HL-60/S4 treated with retinoic acid at 250 ng/mL for 4 days and 3 days (cell line): ENCODE measurements around the gene MAP1LC3B.

Experiments used
- in situ Hi-C: fragments of 300-500 bp; cut with MboI; formaldehyde crosslinking; loops from 2 replicates; pipeline ENCODE4 v1.7.0; 2022; ENCODE audit warnings: low sequenced_read_pairs

The MAP1LC3B gene

DNA sequence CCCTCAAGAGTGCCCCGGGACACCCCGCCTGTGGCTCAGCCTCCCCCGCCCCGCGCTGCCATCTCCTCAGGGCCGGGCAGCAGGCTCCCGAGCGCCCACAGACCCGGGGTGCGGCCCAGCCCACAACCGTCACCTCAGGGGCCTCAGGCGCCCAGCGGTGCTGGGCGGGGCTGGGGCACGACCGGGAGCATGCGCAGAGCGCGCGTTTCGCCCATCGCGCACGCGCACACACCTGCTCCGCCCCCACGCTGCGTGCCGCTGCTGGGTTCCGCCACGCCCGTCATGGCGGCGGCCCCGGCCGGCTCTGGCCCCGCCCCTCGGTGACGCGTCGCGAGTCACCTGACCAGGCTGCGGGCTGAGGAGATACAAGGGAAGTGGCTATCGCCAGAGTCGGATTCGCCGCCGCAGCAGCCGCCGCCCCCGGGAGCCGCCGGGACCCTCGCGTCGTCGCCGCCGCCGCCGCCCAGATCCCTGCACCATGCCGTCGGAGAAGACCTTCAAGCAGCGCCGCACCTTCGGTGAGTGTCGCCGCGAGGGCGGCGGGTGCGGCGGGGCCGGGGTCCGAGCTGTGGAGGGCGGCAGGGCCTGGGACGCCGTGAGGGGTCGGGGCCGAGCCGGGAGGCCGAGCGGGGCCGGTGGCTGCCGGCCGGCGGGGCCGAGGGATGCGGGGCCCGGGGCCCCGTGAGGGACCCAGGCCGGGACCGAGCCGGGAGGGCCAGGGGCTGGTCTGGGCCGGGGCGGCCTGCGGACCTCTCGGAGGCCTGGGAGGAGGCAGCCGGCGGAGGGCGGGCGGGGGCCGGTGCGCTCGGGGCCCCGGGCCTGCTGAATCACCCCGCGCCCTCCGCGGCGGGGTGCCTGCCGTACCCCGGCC is at the start of gene MAP1LC3B:
TSS of gene MAP1LC3B (plus strand) at position 387 of the 871 bp plus-strand sequence. CDS start at position 479, 92 bp downstream.
- in situ Hi-C loops, result no loop called here

DNA sequence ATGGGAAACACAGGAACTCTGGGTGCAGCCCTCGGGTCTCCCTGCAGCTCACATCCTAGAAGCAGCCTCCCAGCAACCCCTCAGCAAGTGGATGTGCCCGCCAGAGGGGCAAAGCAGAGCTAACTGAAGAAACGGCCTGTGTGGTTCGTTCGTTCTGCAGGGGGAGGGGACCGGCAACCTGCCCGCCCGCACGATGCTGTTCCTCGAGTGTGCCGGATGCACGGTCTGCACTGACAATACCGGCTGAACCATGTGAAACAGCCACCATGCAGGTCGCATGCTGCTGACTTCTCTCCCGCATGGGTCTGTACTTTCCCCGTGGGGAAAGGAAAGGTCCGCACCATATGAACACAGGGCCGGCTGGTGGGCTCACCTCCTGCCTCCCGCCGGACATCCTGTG is 49.6 kb upstream of the MAP1LC3B start:
- in situ Hi-C loops, result no loop called here

DNA sequence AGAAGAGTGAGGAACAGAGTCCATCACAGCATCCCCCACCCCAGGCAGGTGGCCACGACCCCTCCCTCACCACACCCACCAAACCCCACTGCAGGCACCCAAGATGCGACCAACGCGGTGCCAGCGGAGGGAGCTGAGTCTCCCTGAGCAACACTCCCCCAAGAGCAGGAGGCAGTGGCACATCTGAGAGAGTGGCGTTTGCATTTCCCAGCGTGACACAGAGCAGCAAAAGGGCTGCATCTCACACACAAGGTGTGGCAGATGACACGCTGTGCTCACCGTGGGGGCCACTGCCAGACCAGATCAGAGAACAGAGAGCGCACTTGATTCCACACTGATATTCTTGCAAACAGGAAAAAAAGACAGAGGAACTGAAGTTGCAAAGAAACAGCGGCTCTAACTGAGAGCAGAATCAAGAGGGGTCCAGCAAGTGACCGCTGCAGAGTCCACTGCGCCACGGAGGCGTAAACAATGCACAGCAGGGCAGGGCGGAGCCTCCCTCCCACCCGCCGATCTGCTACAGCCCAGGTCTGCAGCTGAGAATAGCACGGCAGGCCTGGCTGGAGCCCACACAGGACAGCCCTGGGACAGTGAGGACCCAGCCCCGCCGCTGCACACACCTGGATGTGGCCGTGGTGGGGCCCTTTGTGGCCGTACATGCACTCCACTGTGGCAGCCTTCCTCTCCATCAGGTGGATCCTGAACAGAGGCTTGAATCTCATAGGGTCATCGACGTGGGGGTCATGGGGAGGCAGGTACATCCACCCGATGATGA is 49.0 kb upstream of the MAP1LC3B start:
- in situ Hi-C loops, result no loop called here

DNA sequence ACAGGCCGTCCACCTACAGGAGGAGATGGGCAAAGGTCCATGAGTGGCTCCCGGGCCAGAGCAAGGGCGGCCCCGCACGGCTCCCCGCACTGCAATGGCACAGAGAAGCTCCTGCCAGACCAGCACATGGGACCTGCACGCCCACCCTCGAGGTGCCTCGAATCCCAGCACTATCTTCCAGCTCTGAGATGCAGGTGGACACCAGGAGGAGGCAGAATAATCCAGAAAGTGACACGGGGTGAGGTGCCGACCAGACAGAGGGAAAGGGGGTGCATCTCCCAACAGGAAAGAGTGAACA is 48.4 kb upstream of the MAP1LC3B start:
- in situ Hi-C loops, result no loop called here

DNA sequence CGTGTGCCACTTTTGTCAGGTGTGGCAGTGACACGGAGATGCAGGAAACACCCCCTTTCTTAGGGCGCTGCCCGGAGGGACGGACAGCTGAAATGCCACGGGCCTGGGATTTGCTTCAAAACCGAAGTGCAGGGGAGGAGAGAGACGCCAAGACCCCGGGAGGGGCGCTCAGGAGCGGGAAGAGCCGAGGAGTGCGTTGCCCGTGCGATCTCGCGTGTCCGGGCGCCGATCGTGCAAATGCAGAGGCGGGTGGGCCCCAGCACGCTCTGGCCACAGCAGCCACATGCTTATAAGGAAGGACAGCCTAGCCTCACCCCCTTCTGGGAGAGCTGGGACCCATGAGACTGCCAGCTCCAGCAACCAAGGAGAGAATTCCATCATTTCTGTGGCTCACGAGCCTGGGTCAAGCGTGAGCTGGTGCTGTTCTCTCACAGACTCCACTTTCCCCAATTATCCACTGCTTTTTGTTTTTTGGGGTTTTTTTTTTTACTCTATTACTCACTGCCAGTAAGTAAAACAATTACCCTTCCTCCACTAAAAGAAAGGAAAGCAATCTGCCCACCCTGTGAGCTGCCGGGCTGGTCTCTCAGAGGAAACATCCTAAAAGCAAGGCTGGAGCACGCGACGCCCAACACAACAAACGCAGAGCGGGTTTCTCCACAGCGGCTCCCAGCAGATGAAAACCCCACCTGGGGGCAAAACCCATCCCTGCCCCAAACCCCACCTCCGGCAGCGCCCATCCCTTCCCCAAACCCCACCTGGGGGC is 47.8 kb upstream of the MAP1LC3B start:
- in situ Hi-C loops, result no loop called here

DNA sequence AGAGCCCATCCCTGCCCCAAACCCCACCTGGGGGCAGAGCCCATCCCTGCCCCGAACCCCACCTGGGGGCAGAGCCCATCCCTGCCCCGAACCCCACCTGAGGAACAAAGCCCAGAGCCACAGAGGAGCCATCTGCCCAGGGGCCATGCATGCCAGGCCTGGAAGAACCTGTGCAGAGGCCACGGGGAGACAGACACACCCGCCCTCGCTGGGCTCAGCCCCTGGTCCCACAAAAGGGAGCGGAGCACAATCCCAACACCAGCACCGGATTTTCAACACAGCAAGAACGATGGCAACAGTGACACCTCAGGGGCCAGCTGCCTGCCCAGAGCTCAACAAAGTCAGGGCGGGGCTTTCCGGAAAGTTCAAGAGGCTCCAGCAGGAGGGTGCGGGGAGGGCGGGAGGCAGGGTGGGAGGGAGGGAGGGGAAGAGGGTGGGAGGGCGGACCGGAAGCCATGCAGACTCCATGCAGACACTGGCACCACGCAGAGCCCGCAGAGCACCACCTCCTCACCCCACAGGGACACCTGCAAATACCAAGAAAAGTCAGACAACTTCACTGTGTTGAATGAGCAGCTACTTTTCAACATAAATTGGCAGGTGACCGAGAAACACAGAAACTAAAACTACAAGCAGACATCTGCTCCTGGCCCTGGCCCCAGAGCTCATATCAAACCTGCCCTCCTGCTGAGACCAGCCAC is 47.1 kb upstream of the MAP1LC3B start:
- in situ Hi-C loops, result no loop called here

DNA sequence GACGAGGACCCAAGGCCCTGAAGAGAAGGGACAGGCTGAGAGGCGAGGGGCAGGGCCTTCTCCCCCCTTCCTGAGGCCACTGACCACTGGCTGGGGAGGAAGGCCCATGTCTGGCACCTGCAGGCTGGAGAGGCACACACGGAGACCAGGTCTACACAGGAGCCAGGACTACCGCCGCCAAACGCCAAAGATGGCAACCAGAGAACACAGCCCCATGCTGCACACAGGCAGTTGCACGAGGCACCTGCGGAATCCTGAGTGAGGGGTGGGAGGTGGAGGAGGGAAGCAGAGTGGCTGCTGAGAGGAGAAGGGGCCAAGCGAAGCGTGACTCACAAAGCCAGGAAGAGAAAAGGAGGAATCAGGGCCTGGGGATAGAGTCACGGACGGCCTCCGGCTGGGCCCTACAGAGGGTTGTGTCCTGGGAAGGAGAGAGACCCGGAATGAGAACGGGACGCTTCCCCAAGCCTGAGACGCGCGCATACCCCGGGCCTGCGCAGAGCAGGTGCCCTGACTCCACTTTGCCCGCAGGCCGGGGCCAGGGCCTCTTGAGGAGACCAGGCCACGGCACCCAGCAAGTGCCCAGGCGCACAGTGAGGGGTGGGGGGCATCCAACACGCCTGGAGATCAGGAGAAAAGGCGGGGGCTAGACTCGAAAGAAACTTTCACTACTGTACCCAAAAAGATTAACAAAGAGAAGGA is 46.3 kb upstream of the MAP1LC3B start:
- in situ Hi-C loops, result no loop called here

DNA sequence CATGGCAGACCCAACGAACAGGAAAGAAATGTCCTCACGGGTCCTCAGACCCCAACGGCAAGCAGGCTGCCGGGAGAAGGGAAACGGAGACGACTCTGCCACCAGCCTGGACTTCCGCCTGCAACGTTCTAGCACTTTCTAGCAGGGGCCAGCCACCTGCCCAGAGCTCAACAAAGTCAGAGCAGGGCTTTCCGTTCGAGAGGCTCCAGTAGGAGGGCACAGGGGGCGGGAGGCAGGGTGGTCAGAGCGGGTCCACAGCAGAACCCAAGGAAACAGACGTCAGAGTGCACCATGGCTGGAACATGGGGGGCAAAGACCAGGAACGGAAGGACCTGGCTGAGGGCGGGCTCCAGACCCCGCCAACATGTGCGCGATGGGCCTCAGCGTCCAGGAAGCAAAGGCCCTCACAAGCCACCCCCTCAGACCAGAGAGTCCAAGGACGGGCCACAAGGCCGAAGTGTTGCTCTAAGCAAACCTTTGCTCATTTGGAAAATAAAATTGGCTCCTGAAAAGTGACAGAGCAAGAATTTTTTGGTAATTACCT is 45.5 kb upstream of the MAP1LC3B start:
- in situ Hi-C loops, result no loop called here

DNA sequence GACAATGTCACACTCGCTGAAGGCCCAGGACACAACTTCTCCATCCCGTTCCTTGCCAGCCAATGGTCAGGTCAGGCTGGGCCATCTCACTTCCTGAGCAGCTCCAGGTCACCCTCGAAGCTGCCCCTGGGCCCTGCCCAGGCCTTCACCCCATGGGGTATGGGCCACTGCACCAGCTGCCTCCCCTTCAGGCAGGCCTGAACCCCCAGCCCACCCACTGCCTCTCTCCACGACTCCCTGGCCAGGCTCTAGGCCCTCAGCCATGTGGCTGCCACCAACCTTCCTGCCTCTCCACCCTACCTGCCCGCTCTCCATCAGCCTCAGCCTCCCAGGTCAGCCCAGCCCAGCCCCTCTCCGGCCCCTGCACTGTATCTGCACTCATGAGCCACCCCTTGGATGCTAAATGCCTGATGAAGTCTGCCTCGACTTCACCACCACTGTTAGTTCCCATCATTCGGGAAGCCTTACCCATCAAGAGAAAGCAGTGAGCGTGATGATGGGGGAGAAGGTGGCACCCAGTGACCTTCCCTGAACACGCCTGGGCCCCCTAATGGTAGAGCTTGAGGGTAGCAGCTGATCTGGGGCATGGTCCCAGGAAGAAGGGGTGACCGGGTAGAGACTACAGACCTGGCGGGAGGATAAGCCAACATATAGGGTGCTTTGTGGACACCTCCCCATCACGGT is 44.1 kb upstream of the MAP1LC3B start:
- in situ Hi-C loops, result no loop called here

DNA sequence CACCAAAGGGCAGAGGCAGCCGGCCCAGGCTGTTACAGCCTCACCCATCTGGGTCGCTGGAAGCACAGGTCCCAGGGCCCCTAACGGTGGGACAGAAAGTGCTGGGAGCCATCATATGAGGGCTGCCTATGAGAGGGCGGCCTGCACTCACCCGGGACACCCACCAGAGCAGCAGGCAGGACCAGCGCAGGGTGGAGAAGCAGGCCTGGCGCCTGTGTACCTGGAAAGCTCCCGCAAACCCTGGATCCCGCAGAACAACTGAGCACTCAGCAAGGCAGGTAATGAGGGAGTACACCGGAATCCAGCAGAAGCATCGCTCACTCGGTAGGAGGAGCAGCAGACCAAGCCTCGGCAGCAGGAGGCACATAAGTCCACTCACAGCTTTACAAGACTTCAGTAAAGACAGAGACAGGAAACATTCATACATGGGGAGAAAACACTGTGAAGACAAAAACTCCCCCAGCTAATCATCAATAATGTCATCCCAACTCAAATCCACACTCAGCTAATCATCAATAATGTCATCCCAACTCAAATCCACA is 43.4 kb upstream of the MAP1LC3B start:
- in situ Hi-C loops, result no loop called here

DNA sequence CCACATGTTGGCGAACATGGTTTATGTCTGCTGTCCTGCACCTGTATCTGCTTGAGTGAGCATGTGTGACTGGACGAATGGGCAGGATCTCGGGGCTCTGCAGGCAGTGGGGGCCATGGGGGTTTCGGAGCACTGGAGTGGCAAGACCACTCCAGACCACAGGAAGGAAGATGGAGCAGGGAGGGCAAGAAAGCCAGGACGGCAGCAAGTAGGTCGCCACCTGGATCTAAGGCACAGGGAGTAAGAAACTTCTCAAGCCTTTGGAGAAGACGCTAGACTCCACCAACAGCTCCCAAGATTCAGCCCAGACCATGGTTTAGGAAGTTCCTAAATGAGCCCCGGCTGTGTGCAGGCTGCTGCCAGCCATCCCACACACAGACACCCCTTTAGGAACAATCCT is 42.1 kb upstream of the MAP1LC3B start:
- in situ Hi-C loops, result no loop called here

DNA sequence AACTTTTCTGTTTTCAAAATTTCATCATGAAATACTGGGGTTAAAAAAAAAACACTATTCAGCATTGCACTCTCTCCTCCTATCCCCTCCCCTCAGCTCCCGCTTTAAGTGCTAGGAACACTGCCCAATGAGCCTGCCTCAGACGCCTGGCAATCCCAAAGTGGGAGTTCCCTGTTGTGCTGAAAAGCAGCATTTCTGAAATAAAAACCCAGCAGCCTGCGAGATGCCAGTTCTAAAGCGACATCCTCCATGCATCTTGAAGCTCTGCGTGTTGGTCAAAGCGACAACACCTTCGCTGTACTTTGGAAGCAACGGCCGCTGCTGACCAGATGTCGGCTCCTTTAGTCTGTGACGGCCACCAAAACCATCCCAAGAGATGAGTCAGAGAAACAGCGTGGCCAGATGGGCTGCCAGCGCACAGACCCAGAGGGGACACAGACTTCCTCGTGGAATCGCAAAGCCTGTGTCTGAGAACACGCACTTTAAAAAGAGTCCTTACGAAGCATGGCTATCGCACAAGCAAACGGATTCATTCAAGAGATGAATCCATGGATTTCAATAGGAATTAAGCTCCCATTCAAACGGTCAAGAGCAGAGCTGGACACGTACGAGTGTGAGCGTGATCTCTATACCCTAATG is 41.3 kb upstream of the MAP1LC3B start:
- in situ Hi-C loops, result no loop called here

DNA sequence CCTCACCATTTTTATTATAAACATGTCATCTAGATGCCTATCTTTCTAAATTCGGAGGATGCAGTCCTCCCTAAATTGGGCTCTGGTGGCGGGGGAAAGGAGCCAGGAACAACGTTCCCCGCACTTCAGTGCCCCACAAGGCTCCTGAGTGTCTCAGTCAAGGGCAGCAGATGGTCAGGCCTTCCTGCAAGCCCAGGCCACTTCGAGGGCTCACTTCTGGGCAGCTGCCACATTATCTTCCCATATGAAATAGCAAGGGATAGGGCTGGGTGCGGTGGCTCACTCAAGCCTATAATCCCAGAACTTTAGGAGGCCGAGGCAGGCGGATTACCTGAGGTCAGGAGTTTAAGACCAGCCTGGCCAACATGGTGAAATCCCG is 40.8 kb upstream of the MAP1LC3B start:
- in situ Hi-C loops, result no loop called here

DNA sequence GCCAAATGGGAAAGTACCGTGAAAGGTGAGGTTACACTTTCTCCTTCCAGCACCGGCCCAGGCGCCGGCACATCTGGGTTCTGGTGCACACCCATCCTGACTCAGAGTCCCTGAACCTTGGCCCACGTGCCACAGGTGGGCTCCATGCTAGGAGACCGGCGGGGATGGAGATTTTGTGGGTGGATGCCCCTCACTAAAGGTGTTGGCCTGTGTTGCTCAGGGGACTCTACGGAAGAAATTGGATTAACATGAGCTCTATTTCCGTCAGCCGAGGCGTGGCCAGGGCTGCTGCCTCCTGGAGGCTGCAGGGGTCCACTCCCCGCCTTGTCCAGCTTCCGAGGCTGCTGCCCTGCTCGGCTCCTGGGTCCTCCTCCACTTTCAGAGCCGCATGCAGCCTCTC is 39.3 kb upstream of the MAP1LC3B start:
- in situ Hi-C loops, result no loop called here

DNA sequence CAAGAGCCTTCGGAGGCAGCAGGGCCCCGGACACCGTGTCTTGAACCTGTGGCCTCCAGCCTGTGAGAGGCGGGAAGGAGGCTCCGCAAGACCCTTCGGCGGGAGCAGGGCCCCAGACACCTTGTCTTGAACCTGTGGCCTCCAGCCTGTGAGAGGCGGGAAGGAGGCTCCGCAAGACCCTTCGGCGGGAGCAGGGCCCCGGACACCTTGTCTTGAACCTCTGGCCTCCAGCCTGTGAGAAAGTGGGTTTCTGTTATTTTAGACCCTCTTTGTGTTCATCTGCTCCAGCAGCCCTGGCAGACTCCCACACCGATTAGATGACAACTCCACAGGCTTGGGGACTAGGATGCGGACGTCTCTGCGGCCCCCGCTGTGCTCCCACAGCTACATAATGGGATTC is 38.5 kb upstream of the MAP1LC3B start:
- in situ Hi-C loops, result no loop called here

DNA sequence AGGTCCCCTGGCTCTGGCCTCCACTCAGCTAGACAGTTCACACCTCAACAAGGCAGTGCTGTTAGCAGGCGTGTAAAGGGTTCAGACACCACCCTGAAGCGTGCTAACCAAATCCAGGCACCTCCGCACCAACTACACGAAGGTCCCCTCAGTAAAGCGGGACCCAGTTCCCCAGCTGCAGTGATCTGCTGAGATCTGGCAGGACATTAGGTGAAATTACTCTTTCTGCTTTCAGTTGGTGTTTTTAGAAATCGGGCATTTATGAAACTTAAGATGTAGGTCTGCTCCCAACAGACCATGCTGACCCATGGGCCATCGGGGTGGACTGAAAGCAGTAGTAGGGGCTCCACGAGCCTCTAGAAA is 35.7 kb upstream of the MAP1LC3B start:
- in situ Hi-C loops, result no loop called here

DNA sequence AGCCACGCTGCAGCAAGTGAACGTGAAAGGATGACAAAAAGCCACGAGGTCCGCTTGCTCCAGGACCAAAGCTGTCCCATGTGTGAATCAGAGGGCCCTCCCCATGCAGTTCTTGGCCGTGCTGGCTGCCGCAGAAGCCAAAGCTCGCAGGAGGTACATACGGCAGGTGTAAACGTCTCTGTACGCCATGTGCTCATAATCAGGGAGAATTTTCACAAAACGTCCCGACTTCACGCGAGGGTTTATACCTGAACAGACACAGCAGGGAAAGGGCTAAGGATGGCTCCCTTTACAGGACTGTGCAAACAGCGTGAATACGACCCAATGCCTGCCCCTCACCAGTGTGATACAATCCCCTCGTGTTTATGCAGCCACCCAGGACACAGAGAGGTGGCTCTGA is 33.9 kb upstream of the MAP1LC3B start:
- in situ Hi-C loops, result no loop called here

DNA sequence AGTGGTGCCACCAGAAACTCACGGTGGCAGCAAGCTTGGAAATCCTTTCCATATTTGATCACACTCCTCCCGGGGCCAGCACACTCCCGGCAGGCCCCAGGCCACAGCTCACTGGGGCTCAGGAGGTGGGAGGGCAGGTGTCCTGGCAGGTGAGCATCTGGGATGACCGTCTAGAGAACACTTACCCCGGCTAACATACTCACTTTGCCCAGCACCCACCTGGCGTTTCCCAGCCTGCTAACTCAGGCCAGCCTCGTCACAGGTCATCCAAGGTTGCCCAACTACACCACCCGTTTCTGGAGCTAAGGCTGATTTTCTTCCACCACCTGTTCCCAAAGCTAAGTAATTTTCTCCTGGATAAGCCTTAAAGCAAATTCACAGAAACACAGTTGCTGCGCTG is 33.4 kb upstream of the MAP1LC3B start:
- in situ Hi-C loops, result no loop called here

DNA sequence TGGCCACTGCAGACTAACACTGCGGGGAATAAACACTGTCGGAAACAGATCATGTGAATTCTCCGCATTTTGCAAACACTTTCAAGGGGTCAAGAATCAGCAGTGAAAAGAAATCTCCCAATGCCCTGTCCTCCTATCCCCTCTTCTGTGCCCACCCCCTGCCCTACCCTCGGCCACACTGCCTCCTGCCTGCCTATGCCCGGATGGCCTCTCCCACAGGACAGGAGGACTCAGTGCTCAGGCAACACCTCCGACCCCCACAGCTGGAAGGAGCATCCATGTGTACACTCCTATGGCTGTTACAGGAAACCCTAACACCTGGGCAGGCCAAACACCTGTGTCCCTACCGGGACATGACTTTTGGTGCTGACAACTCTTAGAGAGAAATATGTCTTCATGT is 33.0 kb upstream of the MAP1LC3B start:
- in situ Hi-C loops, result no loop called here
